ENCODE results near the gene VPS52.

- no peak for TF ChIP-seq POLR2A (IDR thresholded peaks at IDR 0.05)
- TF ChIP-seq CTCF (IDR thresholded peaks at IDR 0.05), result no peak
Measured at GRCh38 chr6:33216117-33216649, 55.5 kb downstream of the VPS52 start.
